HG03039 (cell line): ENCODE data around the gene SPOCK2.

Experiments used
- ATAC-seq: cut with Tn5 transposase; IDR thresholded peaks from one replicate; pipeline ENCODE4 v1.9.1; 2021; ENCODE audit warnings: mild to moderate bottlenecking, moderate library complexity; ENCODE audit not compliant: unreplicated experiment

SPOCK2 gene

DNA sequence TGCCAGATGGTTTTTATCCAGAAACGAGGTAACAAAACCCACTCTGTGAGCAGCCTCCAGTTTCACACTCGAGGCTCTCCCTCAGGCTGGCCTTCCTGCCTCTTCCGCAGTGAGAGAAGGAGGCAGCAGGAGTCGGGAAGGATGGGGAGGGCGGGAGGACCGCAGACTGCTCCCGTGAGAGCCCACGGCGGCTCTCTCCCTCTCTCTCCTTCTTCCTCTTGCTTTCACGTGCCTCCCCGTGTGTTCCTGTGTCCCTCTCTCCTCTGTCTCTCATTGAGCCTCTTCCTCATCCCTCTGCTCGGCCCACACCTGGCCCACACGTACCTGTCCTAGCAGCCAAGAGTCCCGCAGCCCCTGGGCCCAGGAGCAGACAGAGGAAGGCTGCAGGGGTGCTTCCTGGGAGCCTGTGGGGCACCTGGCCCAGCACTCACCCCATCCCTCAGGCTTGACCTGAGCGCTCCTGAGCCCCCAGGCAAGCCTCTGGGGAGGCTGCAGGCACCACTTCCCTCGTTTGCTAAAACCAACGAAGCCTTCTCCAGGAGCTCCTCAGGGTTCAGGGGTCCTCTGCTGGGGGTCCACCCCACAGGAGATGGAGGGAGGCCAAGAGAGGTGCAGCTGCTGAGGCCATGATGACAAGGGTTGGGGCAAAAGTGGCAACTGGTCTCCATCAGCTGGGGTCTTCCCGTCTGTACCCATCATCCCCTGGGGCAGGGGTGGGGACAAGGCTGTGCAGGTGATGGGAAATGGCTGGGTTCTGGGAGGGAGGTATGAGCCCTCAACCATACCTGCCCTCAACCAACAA, 13.6 kb downstream of the SPOCK2 start:
- ATAC-seq: no peak

DNA sequence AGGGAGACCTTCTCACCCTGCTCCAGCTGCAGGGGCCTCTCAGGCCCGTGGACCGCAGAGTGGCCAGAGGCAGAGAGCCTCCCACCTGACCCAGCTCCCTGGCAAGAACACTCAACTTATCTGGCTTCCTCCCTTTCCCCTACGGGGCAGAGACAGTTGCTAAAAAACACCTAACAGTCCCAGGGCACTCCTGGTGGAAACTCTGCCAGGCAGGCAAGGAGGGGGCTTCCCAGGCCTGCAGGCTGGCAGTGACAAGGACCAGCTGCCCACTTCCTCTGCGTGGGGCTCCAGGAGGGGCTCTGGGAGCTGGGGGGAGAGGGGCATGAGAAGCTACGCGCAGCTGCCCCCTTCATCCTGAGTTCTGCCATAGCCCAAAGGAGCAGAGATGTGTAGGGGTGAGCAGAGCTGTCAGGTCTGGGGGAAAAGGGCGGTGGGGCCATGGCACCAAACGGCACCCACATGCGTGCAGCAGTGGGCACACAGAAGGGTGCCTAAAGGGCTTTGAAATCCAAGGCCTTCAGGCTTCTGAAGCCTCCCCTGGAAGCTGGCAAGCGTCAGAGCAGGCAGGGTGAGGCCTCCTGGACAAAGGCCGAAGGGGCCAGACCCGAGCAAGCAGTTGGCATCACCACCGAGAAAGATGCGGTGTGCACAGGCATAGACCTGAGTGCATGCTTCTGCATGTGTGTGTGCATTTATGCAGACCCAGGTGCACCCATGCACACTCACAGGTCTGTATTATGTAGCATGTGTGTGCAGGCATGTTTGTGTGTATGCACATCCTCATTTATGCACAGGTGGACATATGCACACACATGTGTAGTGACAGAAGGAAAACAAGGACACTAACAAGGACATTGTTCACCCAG, 14.4 kb downstream of the SPOCK2 start:
- no peak for ATAC-seq

DNA sequence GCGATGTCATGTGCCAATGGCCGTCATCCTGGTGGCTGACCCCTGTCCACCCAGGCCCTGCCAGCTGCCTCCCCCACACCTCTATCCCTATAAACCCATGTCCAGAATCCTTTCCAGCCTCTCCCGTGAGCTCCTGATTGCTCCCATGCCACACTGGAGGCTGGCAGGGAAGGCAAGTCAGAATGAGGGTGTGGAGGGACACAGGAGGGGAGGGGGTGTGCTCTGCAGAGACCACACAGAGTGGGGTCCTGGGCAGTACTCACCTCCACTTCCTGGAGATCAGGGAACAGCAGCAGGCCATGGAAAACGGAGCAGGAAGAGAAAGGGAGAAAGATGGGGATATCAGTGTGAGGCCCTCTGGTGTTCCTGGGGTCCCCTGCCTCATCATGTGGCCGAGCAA, 15.7 kb downstream of the SPOCK2 start:
- ATAC-seq: no peak

DNA sequence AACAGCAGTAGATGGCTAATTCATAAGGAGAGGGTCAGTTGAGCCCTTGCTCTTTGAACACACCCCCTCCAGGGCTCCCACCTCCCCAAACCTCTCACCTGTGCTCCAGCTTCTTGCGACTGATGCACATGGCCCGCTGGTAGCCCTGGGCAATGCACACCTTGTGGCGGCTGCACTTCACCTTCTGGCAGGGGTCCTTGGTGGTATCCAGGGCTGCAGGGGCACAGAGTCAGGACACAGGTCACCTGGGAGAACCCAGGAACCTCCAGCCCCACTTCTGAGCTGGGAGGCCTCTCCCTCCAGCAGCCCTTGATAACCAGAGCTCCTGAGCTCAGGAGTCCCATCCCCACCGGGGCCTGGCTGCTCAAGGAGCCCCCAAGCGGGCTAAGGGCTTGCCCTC, 16.3 kb downstream of the SPOCK2 start:
- no peak for ATAC-seq

DNA sequence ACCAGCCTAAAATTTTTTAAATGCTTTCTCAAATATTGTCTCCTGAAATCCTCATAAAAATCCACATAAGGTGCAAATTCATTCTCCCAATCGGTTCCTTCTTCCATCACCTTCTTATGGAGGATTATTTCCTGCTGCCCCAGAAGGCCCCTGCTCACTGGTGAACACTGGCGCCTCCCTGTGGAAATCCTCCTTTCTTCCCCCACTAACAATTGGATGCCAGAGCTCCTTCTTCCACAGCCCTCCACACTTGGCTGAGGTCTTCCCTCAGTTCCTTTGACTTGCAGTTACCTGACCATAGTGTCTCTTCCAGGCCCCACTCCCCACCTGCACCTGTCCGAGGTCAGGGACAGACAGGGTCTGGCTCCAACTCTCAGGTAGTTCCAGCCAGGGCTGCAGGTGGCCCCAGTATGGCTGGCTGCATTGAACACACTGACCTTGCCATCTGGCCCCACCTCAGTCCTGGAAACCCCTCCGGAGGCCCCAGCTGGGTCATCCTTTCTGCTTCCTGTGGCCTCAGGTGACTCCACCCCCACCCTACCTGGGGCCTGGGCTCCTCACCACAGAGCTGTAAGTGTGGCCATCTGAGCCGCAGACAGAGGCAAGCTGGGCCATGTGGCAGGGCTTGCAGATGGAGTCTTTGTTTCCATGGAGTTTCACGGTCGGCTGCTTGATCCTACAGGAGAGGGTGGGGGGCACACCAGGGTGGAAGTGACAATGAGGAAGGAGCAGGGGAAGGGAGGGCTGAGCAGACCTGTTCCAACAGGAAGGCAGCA, 18.4 kb downstream of the SPOCK2 start:
- ATAC-seq: no peak

DNA sequence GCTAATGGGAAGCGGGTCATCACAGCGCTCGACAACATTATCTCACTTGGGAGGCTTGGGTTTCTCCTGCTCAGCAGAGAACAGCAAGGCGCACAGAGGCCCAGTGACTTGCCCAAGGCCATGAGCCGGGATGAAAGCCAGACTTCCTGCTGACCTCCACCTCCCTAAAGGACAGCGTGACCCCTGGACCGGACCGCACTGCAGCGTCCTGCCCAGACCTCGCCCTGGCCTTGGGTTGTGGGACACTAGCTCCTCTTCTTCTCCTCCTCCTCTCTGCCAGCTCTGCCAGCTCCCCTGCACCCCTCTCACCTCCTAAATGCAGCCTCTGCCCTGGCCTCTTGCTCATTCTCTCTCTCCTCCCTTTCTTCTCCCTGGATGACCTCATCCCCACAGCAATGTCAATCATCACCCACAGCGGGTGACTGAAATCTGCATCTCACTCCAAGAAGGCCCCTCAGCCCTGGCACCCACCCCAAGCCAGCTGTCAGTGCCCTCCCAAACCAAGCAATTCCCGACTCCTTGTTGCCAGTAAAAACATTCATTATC, 19.4 kb downstream of the SPOCK2 start:
- ATAC-seq: no peak

DNA sequence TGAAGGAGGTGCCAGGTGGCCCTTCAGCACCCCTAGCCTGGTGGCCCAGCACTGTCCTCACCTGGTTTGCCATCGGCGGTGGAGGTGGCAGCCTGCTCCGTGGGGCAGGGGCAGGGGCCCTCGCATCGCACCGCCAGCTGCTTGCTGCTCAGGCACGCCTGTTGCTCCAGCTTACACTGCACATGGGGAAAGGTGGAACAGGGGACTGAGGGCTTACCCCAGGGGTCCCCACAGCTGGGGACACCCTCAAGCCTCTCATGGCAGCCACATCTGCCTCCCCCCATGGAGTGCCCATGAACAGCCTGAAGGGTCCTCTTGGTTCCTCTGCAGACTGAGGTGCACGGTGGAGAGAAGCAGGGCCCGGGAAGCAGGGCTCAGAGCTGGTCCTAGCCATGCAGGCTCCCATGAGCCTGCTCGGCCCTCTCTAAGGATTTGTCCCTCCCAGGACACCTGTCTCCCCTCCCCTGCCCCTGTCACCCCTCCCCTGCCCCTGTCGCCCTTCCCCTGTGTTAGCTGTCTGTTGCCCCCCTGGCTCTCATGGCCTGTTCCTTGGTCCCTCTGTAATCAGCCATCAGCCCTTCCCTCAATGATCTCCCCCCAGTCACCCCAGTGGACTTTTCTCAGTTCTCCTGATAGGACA, 20.1 kb downstream of the SPOCK2 start:
- ATAC-seq: no peak

DNA sequence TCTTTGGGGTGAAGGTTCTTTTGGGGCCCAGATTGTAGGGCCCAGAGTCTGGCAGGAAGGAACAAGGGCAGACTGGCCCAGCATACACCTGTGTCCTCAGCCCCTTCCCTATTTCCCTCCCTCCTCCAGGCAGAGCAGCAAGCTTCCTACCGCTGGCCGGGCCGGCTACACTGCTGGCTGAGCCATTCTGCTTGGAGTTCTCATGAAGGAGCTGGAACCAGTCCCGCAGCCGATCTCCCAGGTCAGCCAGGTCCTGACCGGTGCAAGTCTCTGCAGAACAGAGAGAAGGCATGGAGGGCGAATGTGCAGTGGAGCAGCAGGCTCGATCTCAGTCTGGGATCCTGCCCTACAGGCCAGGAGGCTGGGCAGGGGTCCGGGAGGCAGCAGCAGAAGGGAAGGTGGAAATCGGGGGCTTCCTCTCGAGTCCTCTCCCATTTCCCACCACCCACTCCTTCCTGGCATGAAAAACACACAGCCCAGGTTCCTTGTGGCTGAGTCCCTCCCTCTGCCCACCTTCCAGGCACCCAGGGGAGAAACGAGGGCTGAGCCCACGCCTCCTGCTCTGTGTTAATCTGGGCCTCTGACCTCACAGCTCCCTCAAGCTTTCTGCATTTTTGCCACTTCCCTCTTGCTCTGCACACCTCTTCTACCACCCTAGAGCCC, 20.8 kb downstream of the SPOCK2 start:
- ATAC-seq: no peak

DNA sequence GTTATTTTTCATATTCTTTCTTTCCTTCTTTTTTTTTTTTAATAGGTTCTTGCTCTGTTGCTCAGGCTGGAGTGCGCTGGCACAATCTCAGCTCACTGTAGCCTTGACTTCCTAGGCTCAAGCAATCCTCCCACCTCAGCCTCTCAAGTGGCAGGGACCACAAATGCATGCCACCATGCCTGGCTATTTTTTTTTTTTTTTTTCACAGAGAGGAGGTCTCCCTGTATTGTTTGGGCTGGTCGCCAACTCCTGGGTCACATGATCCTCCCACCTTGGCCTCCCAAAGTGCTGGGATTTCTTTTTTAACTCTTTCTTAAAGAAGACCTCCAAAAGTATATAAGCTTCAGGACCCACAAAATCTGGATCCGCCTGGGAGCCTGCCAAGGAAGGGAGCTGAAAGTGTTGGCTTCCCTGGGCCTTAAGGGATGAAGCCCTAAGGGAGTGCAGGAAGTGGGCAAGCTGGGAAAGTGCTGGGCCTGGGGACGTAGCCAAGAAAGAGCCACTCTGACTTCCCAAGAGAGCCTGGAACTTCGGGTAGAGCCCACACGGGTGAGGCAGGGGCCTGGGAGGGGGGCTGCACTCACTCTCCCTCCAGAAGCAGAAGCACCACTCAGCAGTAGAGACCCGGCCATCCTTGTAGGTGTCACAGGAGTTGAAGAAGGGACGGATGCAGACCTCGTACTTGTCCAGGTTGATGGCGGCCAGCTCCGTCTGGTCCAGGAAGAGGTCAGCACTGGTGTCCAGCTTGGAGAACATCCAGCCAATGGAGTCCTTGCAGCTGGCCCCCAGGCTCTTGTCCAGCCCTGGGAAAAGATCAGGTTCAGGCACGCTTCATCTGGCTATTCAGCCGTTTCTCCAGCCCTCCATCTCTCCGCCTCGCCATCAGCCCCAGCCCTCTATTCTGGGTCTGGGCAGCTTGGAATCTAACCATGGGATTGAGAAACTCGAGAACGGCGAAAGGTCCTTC, 21.8 kb downstream of the SPOCK2 start:
- no peak for ATAC-seq

DNA sequence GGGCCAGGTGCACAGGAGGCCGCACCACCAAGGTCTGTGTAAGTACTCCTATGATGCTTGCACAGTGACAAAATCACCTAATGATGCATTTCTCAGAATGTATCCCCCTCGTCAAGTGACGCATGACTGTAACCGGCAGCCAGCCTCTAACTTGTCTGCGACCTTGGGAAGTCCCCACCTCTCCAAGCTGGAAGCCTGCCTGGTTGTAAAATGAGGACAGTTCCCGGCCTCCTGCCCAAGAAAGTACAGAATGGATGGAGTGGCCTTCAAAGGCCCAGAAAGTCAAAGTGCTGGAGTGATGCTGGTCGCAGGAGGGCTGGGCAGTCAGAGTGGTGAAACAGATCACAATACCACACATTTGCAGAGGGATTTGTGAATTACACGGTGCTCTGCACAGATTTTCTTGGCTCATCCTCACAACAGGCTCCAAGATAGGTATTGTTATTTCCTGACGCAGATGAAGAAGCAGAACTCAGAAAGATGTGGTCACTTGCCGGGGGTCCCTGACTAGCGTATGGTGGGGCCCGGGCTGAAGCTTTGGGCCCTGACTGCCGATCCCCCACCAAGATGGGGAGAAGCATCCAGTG, 22.8 kb downstream of the SPOCK2 start:
- ATAC-seq: no peak

DNA sequence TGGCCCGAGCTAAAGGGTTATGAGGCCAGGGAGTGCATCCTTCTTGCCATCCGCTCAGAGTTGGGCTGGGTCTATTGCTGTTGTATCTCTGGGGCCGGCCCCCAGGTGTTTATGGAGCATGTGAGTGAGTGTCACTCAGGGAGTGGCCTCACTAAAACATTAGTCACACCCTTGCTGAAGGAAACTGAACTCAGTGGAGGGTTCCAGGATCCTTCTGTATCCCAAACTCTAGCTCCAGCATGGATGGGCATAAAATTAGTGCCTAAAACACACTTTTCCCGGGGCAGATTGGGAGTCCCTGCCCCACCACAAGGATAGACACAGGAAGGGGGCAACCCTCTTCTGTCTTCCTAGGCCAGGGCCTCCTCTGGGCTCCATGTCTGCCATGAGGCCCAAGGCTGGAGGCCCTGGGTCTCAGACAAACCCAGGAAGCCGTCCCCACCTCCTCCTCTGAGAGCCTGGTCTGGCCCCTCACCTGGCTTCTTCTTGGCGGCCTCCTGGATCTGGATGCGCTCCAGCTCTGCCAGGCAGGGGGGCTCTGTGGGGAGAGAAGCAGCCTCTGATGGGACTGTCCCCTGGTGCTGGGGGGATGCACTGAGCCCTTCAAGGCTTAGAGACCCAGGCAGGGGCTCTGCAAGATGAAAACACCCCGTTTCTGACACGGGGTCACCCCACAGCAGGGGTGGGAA, 24.5 kb downstream of the SPOCK2 start:
- ATAC-seq: no peak

DNA sequence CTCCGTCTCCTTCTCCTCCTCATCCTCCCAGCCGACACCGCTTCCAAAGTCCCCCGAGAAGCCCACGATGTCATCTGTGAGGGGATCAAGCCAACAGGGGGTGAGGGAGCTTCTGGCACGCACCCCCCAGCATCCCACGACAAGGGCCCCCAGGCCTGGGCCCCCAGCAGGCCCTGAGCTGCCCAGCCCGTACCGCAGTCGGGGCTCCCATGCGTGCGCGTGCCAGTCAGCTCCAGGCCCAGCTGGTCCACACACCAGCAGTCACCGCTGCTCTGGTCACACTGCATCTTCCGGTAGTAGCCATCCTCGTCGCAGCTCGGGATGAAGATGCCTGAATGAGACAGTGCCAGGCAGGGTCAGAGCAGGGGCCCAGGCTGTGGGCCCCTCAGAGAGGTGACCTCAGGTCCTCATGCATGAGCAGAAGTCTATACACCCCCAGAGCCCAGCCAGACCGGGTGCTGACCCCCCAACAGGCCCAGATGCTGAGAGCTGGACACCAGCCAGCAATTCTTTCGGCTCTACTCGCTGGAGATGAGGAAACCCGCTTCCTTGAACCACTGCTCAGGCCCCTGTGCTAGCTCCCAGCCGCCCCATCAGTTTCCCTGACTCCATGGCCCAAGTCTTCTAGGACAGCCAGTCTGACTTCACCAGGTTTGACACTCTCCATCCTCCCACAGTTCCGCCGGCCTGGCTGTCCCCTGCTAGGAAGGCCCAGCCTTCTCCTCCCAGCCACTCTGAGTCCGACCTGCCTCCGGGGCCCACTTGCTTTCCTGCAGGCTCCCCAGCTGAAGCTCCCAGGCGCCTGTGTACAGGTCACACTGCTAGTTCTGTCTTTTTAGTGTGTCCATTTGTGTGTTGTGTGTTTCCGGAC, 25.3 kb downstream of the SPOCK2 start:
- no peak for ATAC-seq

DNA sequence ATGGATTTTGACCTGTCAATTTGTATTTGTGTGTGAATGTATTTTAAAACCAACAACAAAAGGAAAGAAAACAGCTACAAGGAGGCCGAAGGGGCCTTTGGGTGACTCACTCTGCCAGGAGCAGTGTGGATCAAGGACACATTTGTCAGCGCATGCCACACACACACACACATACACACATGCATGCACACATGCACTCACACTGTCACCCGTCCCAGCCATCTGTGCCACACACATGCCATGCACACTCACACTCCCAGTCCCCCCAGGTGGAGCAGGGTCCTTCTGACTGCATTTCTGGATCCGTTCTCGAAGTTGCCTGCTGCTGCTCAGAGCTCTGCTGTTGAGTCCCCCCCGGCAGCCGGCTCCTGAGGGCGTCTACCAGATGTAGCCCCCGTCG, 26.0 kb downstream of the SPOCK2 start:
- no peak for ATAC-seq

DNA sequence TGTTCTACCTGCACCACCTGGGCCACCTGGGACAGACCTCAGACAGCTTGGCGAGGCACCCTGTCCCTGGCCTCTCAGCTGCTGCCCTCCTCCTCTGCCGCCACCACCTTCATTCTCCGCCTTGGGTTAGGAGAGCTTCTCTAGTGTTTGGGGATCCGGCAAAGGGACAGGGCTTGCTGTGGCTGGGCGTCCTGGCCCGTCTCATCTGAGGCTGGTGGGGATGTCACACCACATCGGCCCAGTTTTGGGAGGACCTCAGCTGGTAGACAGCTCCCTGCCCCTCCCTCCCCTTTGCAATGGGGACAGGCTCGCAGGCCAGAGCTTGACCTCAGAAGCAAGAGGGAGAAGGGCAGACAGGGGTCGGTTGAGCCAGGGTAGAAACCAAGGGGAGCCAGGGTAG, 26.4 kb downstream of the SPOCK2 start:
- no peak for ATAC-seq

DNA sequence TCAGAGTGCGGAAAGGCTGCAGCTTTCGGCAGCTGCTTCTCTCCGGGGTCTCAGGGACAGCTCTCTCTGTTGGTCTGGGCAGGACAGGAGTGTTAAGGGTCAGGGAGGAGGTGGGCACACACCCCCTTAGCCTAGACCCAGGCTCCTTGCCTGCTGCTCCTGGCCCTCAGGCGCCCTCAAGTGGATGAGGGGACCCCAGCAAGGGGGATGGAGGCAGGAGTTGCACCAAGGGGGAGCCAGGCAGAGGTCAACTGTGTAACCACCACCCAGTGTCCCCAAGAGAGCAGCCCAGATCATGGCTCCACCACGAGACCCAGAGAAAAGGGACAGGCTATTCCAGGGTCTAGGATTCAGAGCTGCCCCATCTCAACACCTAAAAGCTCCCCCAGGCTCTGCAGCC, 26.9 kb downstream of the SPOCK2 start:
- ATAC-seq: no peak

DNA sequence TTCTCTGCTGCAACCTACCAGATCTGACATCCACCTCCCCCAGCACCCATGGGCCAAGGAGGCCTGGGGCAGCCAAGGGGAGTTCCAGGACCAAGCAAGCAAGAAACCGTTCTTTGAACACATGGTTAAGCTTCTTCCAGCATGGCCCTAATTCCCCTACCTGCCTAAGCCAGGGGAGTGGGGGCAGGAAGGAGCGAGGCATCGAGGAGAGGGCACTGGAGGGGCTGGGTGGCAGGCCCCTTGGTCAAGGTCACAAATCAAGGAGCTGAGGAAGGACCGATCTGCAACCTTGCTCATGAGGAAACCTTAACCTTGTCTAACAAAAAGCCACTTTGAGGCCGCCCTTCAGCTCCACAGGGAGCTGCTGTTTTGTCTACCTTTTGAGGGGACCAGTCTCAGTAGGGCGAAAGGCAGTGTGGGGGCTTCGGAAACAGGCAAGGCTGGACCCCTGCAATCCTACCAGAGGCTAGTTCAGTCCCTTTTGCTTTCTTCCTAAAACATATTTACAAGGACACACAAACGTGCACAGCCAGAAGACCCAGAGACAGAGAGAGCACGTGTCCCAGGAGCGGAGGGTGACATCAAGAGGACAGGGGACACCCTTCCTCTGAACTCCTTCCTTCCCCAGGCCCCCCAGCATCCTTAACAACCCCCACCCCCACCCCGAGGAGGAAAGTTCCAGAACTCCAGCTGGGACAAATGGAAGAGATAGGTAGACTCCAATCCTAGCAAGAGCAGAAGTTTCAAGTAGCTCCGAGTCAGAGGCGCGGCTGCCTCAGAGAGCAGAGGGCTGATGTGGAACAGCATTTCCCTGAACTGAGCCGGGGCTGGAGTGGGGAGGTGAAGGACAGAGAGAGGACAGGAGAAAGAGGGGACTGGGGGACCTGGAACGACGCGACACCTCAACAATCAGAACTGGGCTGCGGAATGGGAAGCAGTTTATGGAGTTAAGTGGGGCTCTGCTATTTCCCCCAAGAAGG, 28.2 kb downstream of the SPOCK2 start:
- ATAC-seq: no peak
